ENCODE data around the gene WDR45B.

WDR45B gene

GRCh38 chr17:82648165-82648668, at the start of gene WDR45B:
Gene WDR45B (minus strand): TSS chr17:82648444. CDS start chr17:82648340, 104 bp downstream.
- DNase-seq (ENCODE audit: low read depth in 2 of 2) = peak; percentile 96 to 97

- DNase-seq (ENCODE audit: low read depth in 2 of 2) = no peak
Measured at GRCh38 chr17:82697808-82698064, 49.5 kb upstream of the WDR45B start.

DNA sequence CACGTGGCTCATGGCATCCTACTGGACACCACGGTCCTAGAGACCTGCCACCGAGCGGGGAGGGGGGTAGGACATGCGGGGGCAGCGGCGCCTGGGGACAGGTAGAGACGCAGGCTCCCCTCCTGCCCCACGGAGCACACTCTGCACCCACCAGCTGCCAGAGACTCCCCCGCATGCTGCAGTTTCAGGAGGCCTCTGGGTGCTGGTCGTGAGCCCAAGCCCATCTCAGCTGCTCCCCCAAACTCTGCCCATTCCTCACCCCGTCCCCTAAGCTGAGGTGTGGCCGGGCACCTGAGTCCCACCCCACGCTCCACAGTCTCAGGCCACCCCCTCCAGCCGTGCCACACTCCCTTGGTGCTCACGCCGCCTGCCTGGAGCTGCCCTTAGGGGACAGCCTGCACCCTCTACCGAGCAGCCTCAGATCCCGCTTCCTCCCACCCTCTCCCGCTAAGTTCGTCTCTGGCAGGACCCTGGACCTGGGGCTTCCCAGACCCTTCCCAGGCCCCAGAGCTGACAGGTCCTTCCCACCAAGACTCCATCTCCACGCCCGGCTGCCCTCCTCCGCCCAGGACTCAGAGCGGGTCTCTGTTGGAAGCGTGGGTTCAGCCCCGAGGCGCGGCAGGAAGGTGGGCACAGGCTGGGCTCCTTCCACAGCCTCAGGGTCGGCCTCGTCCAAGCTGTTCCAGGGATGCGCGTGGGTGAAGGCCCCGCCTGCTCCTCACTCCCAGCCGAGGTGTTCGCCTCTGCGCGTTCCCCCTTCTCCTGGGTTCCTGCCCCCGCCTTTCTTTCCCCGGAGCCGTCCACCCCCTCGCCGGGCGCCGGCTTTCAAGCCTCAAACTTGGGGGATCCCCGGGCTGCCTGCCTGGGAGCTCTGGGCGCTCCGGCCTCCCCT, 48.9 kb upstream of the WDR45B start:
- no peak for DNase-seq (ENCODE audit: low read depth in 2 of 2)

- DNase-seq (ENCODE audit: low read depth in 2 of 2) = no peak
Measured at GRCh38 chr17:82696259-82696658, 48.0 kb upstream of the WDR45B start.

DNA sequence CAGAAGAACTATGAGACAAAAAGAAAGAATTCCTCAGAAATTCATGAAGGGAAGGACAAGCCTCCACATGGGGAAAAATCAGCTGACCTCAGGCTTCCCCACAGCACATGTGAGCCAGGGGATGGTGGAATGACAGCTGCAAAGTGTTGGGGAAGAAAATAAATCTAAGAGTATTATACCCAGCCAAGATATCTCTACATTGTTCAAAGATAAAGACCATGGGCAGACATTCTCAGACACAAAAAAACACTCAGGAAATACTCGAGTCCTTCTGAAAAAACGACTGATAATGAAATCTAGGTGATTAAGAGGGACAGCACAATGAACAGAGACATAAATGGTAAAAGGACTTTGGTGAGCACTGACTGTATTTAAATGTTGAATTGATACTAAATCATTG, 46.4 kb upstream of the WDR45B start:
- no peak for DNase-seq (ENCODE audit: low read depth in 2 of 2)

- no peak for DNase-seq (ENCODE audit: low read depth in 2 of 2)
Measured at GRCh38 chr17:82693168-82693867, 45.1 kb upstream of the WDR45B start.

- no peak for DNase-seq (ENCODE audit: low read depth in 2 of 2)
Measured at GRCh38 chr17:82692268-82692667, 44.0 kb upstream of the WDR45B start.

- no peak for DNase-seq (ENCODE audit: low read depth in 2 of 2)
Measured at GRCh38 chr17:82691714-82692113, 43.5 kb upstream of the WDR45B start.

GRCh38 chr17:82690786-82691489, 42.7 kb upstream of the WDR45B start:
- no peak for DNase-seq (ENCODE audit: low read depth in 2 of 2)

DNA sequence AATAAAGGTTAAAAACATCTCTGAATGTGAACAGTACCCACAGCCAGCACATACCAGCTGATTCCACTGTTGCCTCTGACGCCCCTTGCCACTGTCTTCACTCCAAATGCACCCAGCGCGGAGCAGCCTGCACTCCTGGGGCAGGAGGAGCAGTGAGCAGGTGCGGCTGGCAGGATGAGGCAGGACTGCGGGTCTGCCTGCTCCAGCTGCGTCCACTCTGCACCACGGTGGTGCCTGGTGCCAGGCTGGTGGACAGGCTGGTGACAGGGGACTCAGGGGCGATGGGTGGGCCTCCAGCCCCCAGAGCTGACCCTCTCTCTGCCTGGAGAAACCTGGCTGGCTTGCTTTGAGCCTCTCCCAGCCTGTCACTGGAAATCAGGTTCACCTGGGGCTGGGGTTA, 40.8 kb upstream of the WDR45B start:
- no peak for DNase-seq (ENCODE audit: low read depth in 2 of 2)

- no peak for DNase-seq (ENCODE audit: low read depth in 2 of 2)
Measured at GRCh38 chr17:82687871-82688270, 39.6 kb upstream of the WDR45B start.

DNA sequence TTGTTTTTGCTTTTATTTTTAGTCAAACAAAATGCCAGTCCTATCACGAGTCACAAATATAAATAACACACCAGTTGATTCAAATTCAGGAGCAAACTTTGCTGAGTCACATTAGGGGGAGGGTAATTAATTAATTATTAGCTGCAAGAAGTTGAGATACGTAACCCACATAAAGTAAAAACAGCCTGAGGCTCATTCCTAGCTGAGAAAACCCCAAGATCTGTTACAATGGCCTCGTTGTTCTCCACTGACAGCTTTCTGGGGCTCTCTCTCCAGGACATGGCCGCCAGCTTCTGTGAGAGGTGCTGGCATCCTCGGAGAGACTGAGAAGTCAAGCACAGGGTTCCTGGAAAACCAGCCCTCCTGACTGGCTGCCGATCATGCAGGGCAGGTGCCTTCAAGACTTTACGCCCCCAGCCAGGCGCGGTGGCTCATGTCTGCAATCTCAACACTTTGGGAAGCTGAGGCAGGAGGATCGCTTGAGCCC, 39.2 kb upstream of the WDR45B start:
- no peak for DNase-seq (ENCODE audit: low read depth in 2 of 2)

- DNase-seq (ENCODE audit: low read depth in 2 of 2) = no peak
Measured at GRCh38 chr17:82686366-82687324, 38.4 kb upstream of the WDR45B start.

DNA sequence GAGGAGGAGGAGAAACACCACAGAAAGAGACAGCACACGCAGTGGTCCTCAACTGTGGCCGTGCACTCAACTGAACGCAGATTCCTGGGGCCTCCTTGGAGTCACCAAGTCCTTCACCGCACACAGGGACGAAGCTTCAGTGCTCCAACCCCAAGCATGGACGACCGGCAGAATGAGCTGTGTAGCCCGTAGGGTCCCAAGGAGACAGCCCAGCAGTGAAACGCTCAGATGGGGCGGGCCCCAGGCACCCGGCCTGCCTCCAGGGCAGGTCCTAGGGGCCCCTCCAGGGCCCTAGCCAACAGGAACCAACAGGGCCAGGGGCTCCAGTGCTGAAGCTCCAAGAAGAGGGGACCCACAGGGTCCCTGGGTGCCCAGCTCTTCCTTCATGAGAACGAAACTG, 37.0 kb upstream of the WDR45B start:
- no peak for DNase-seq (ENCODE audit: low read depth in 2 of 2)

DNA sequence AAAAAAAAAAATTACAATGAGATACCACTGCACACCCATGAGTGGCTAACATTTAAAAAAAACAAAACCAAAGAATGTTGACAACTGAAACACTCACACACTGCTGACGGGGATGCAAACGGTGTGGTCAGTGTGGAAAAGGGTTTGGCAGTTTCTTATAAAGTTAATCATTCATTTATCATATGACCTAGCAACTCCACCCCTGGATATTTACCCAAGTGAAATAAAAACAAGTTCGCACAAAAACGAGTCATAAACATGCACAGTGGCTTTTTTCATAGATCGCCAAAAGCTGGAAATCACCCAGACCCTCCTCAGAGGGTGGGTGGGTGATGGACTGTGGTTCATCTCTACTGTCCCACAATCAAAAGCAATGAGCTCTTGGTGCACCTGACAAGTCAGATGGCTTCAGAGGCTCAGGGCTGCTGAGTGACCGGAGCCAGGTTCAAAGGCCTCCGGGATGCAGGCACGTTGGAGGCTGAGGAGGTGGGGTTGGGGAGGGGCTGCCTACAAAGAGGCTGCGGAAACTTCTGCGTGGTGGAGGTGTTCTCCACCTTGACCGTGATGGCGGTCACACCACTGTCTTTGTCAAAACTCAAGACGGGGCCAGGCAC, 36.1 kb upstream of the WDR45B start:
- no peak for DNase-seq (ENCODE audit: low read depth in 2 of 2)

GRCh38 chr17:82683534-82683933, 35.3 kb upstream of the WDR45B start:
- no peak for DNase-seq (ENCODE audit: low read depth in 2 of 2)

- DNase-seq (ENCODE audit: low read depth in 2 of 2) = no peak
Measured at GRCh38 chr17:82681547-82681946, 33.3 kb upstream of the WDR45B start.

DNA sequence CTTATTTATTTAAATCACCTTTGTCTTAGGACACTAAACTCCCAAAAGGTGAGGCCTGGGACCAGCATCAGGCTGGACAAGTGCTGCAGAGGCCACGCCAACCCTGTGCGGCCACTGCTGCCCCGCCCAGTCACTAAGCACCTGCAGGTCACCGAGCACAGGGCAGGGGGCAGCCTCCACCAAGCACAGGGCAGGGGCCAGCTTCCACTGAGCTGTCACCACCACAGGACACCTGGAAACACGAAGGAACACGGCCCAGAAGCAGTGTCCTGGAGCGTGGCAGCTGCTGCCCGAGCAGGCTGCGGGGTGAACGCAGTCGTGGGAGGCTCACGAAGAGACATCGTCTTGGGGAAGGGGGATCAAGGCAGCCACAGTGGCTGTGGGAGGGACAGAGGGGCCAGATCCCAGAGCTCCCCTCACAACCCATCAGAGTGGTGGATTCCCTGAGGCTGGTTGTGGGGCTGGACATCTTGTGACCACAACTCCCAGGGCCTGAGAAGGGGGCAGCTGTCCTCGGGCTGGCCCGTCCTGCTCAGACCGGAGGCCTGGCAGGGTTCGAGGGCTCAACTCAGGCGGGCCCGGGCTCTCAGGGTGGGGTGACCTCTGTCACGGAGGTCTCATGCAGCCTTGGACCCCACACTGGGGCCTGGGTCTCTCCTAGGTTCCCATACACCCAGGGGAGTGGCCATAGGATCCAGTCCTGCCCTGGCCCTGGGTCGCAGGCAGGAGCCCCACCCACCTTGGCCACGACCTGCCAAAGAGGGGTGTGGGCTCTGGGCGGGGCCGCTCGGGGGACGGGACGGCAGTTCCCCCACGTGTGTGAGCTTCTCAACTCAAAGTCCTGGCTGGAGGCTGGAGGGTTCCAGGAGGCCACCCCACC, 31.6 kb upstream of the WDR45B start:
- no peak for DNase-seq (ENCODE audit: low read depth in 2 of 2)

GRCh38 chr17:82678265-82678891, 30.1 kb upstream of the WDR45B start:
- no peak for DNase-seq (ENCODE audit: low read depth in 2 of 2)
